Urinary bladder (tissue), 4 donors: ENCODE data around the gene PRRT4. TPM values are rescaled to one million over a fixed set of nuclear protein-coding genes. Genes with fewer than 3 reads are reported as not detected.

Experiments
- DNase-seq: peaks from one replicate; pipeline ENCODE4 v3.0.0-alpha.2; 2015; ENCODE audit errors: extremely low spot score
- H3K27ac ChIP-seq: one replicate; pipeline ENCODE4 v1.5.1; 2013; ENCODE audit warnings: low read depth, mild to moderate bottlenecking, moderate library complexity
- H3K36me3 ChIP-seq: one replicate; pipeline ENCODE4 v1.6.1; 2013; ENCODE audit warnings: mild to moderate bottlenecking, moderate library complexity; ENCODE audit not compliant: insufficient read depth
- H3K4me1 ChIP-seq: one replicate; pipeline ENCODE4 v1.6.1; 2013; ENCODE audit warnings: mild to moderate bottlenecking, moderate library complexity; ENCODE audit not compliant: insufficient read depth
- H3K4me3 ChIP-seq: one replicate; pipeline ENCODE4 v1.5.1; 2013; ENCODE audit warnings: low read depth, low read length
- WGBS: extraction: QIAGEN DNeasy Blood & Tissue Kit; methylation state at CpG from one replicate; pipeline ENCODE4 v1.1.7; 2013; 5-methylcytosine and 5-hydroxymethylcytosine counted together
- polyA plus RNA-seq: library from polyadenylated mRNA; stranded (reverse); fragments of 200-250 nt; gene quantifications from one replicate; pipeline ENCODE4 v1.2.3, GENCODE V29; 2013
- small RNA-seq: library from RNA; depleted of rRNA; stranded (forward); fragments of <200 nt; gene quantifications from one replicate; pipeline ENCODE3, GENCODE V24; 2014
- total RNA-seq: library from RNA; depleted of rRNA; stranded (reverse); fragments of >200 nt; gene quantifications from one replicate; pipeline ENCODE4 v1.2.3, GENCODE V29; 2014
- donor health status: healthy with polysubstance abuse.
- donor health status: healthy.

Gene PRRT4
- total and polyA plus RNA-seq, 2 donors: 1.3 to 1.4 TPM

DNA sequence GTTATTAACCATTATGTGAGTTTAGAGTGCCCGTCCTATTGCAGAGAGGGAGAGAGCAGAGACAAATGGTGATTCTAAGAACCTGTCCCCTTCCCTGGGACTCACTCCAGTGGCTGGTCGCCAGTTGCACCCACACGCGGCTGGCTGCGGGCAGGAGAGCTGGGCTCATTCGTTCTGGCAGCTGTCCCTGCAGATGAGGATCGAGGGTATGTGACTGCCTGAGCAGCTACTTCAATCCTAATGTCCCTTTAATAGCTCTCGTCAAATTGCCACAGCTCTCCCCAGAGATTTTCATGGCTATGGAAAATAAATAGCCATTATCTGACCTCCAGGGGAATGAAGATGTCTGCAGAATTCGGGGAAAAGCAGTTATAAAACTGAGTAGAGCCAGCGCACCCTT is 59.4 kb downstream of the PRRT4 start:
- 57% methylated on average over 10 of the region's 10 CpGs for WGBS
- no peak overlapping the region for H3K4me3 ChIP-seq
- H3K4me1 ChIP-seq: no peaks in the 10 kb centered on the region
- H3K27ac ChIP-seq: no peak overlapping the region
- DNase-seq: no peak
- H3K36me3 ChIP-seq: peaks cover 7% of the 10 kb centered on the region

Small RNA genes within 50 kb of the gene (small RNA-seq; reads per million reads assigned to genes)
- not detected for gene RNU7-27P

Other genes with a start within 250 kb of the PRRT4 start
- not detected for gene LEP, start 120.4 kb downstream of the PRRT4 start, total RNA-seq
- 5.3 TPM for gene LEP, start 120.4 kb downstream of the PRRT4 start, polyA plus RNA-seq
- 21.3 TPM for gene RBM28, start 17.8 kb downstream of the PRRT4 start, total RNA-seq
- 13.6 TPM for gene RBM28, start 17.8 kb downstream of the PRRT4 start, polyA plus RNA-seq
- 24.7 TPM for gene IMPDH1, start 48.3 kb upstream of the PRRT4 start, total RNA-seq
- gene IMPDH1, start 48.3 kb upstream of the PRRT4 start, polyA plus RNA-seq: 58.6 TPM
- 31.8 TPM for gene HILPDA, start 94.2 kb upstream of the PRRT4 start, total RNA-seq
- gene HILPDA, start 94.2 kb upstream of the PRRT4 start, polyA plus RNA-seq: 12.4 TPM
- gene METTL2B, start 115.1 kb upstream of the PRRT4 start, total RNA-seq: 32.5 TPM
- 12.1 TPM for gene METTL2B, start 115.1 kb upstream of the PRRT4 start, polyA plus RNA-seq